ENCODE measurements around the gene INTS2. TPM values are rescaled to one million over a fixed set of nuclear protein-coding genes. Genes with fewer than 3 reads are reported as not detected.

INTS2 gene
- total RNA-seq, 1 experiment from 2014 or later = 9.4 TPM

DNA sequence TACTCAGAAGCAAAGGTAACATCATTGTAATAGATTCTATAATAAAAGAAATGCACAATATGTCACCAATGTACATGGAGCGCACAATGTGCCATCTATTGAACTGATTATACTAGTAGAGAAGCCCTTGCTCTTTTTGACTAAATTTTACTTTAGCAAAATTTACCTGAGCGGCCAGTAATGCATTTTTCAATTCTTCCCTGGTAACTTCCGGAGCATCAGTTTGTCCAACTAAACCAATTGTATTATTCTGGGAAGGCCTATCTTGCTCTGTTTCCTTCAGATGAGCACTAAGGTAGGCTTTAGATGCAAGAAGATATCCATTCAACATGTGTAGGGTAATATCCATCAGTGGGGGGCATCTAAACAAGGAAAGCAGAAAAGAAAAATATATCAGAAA is 55.7 kb downstream of the INTS2 start:
- CTCF ChIA-PET = no interaction called here
- no peaks in the 10 kb centered on the region for H3K9me3 Mint-ChIP-seq (ENCODE audit: low read depth, unreplicated experiment)
- TF ChIP-seq, protein P1, sequence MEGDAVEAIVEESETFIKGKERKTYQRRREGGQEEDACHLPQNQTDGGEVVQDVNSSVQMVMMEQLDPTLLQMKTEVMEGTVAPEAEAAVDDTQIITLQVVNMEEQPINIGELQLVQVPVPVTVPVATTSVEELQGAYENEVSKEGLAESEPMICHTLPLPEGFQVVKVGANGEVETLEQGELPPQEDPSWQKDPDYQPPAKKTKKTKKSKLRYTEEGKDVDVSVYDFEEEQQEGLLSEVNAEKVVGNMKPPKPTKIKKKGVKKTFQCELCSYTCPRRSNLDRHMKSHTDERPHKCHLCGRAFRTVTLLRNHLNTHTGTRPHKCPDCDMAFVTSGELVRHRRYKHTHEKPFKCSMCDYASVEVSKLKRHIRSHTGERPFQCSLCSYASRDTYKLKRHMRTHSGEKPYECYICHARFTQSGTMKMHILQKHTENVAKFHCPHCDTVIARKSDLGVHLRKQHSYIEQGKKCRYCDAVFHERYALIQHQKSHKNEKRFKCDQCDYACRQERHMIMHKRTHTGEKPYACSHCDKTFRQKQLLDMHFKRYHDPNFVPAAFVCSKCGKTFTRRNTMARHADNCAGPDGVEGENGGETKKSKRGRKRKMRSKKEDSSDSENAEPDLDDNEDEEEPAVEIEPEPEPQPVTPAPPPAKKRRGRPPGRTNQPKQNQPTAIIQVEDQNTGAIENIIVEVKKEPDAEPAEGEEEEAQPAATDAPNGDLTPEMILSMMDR (IDR thresholded peaks at IDR 0.05; ENCODE audit: unreplicated experiment) = no peak
- peaks cover 7% of the 10 kb centered on the region for H3K36me3 Mint-ChIP-seq (ENCODE audit: insufficient read depth, unreplicated experiment)
- intact Hi-C loops (cut with micrococcal nuclease; ENCODE audit: unreplicated experiment) = loop anchor here (10.0 kb wide), 1 partner anchor 193 kb away; the partner anchor contains the start of gene MED13
- H3K4me3 Mint-ChIP-seq (ENCODE audit: low read depth, unreplicated experiment) = no peak overlapping the region
- H3K27me3 Mint-ChIP-seq (ENCODE audit: unreplicated experiment) = no peaks in the 10 kb centered on the region
- no TSS peak for BruUV-seq (replicated peaks)
- no peak overlapping the region for H3K27ac Mint-ChIP-seq (ENCODE audit: unreplicated experiment)
- H3K4me1 Mint-ChIP-seq (ENCODE audit: low read depth, unreplicated experiment) = no peaks in the 10 kb centered on the region
- DNase-seq = no peak

DNA sequence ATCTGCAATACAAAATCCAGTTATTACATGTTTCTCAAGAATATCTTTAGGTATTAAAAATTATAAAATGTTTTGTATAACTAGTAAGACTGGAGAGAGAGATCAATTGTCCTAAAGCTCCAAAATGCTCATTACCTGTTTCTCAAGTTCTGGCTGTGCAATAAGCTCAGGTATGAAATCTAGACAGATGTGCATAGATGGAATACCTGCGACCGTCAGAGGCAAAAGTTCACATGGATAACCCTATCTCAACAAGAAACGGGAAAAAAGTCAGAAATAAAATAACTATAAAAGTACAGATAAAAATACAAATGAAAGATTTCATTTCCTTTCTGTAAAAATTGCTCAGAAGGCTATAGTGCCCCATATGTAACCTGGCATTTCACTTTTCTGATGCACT is 58.6 kb downstream of the INTS2 start:
- DNase-seq = no peak
- BruUV-seq (replicated peaks) = no TSS peak
- TF ChIP-seq, protein P1 (IDR thresholded peaks at IDR 0.05; ENCODE audit: unreplicated experiment) = no peak
- Mint-ChIP-seq H3K27ac (ENCODE audit: unreplicated experiment) (no peak overlapping the region), H3K9me3 (ENCODE audit: low read depth, unreplicated experiment) (no peaks in the 10 kb centered on the region), H3K36me3 (ENCODE audit: insufficient read depth, unreplicated experiment) (no peaks in the 10 kb centered on the region), H3K27me3 (ENCODE audit: unreplicated experiment) (no peaks in the 10 kb centered on the region), H3K4me3 (ENCODE audit: low read depth, unreplicated experiment) (no peak overlapping the region), H3K4me1 (ENCODE audit: low read depth, unreplicated experiment) (no peaks in the 10 kb centered on the region)
- intact Hi-C loops (cut with micrococcal nuclease; ENCODE audit: unreplicated experiment) = no loop called here
- CTCF ChIA-PET = no interaction called here

DNA sequence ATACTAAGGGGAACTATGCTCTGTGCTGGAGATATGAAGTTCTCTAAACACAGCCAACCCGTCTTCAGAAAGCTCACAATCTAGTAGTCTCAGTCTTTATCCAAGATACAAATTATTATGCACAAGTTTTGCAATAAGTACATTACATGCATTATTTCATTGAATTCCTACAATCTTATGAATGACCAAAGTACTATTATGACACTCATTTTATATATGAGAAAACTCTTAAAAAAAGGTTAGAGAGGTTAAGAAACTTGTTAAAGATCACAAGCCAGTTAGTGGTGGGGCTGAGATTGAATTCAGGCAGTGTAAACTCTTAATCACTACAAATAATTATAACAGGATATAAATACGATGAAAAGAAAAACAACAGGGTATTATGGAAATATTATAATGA is 59.7 kb downstream of the INTS2 start:
- CTCF ChIA-PET = no interaction called here
- no TSS peak for BruUV-seq (replicated peaks)

DNA sequence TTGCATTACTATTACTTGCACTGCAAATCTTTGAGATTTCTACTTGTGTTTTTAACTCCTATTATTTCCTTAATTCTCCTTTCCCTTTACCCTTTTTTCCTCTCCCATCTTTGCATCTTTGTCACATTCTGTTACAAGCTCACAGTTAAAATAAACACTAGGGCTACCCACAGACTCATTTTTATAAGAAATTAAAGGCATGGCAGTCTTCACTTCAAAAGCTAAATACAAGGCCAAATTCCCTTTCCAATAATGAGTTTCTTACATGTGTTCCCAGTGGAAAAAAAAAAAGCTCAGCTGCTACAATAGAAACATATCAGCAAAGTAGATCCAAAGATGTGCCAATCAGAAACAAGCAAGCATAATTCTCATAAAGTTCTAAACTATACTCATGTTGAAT is 60.7 kb downstream of the INTS2 start:
- Mint-ChIP-seq H3K9me3 (ENCODE audit: low read depth, unreplicated experiment) (no peaks in the 10 kb centered on the region), H3K4me1 (ENCODE audit: low read depth, unreplicated experiment) (peaks cover under 1% of the 10 kb centered on the region), H3K36me3 (ENCODE audit: insufficient read depth, unreplicated experiment) (peaks cover 20% of the 10 kb centered on the region), H3K4me3 (ENCODE audit: low read depth, unreplicated experiment) (no peak overlapping the region), H3K27ac (ENCODE audit: unreplicated experiment) (no peak overlapping the region), H3K27me3 (ENCODE audit: unreplicated experiment) (no peaks in the 10 kb centered on the region)
- no peak for DNase-seq
- TF ChIP-seq, protein P1 (IDR thresholded peaks at IDR 0.05; ENCODE audit: unreplicated experiment) = no peak
- intact Hi-C loops (cut with micrococcal nuclease; ENCODE audit: unreplicated experiment) = no loop called here
- CTCF ChIA-PET = no interaction called here
- BruUV-seq (replicated peaks) = no TSS peak

More for the DNA sequence above, 59.7 kb downstream of the INTS2 start:
- no peaks in the 10 kb centered on the region for H3K27me3 Mint-ChIP-seq (ENCODE audit: unreplicated experiment)
- intact Hi-C loops (cut with micrococcal nuclease; ENCODE audit: unreplicated experiment) = no loop called here
- no peak overlapping the region for H3K27ac Mint-ChIP-seq (ENCODE audit: unreplicated experiment)
- H3K4me3 Mint-ChIP-seq (ENCODE audit: low read depth, unreplicated experiment) = no peak overlapping the region
- DNase-seq = no peak
- TF ChIP-seq, protein P1 (IDR thresholded peaks at IDR 0.05; ENCODE audit: unreplicated experiment) = no peak
- peaks cover 9% of the 10 kb centered on the region for H3K36me3 Mint-ChIP-seq (ENCODE audit: insufficient read depth, unreplicated experiment)
- H3K9me3 Mint-ChIP-seq (ENCODE audit: low read depth, unreplicated experiment) = no peaks in the 10 kb centered on the region
- no peaks in the 10 kb centered on the region for H3K4me1 Mint-ChIP-seq (ENCODE audit: low read depth, unreplicated experiment)

Measured in Calu3 (cell line).